GM19468 (cell line): Measurements from ENCODE around the gene MYO5C.
A peak's percentile ranks its signal among the peaks of the same experiment; 100 is the strongest.
"Not testable (repeated sequence)": the region's sequence is repeated elsewhere in the genome, so short reads cannot be mapped to it uniquely, and the experiment has no call there.

Experiments
- ATAC-seq: cut with Tn5 transposase; IDR thresholded peaks from one replicate; pipeline ENCODE4 v1.9.1; 2021; ENCODE audit warnings: mild to moderate bottlenecking, moderate library complexity, moderate number of reproducible peaks; ENCODE audit not compliant: unreplicated experiment; ENCODE audit errors: extremely low read depth

Gene MYO5C

GRCh38 chr15:52247461-52247860 is 48.1 kb downstream of the MYO5C start:
- no peak for ATAC-seq

GRCh38 chr15:52246686-52247431 is 48.7 kb downstream of the MYO5C start:
- ATAC-seq: no peak

GRCh38 chr15:52243697-52244555 is 51.7 kb downstream of the MYO5C start:
- no peak for ATAC-seq

DNA sequence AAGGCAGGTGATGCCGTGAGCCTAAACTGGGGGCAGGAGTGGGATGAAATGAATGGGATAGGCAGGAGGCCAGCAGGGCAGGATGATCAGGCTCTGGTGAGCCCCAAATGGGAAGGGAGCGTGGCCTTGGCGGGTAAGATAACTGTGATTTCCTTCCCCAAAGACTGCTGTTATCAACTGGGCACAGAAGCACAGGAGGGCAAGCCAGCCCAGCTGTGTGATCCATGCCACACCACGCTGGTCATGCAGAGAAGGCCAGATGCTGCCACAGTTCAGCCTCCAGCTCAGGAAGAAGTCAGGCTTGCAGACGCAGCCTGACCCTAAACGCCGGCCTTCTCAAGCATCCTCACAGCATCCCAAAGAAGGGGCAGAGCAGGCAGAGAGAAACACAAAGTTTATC is 52.3 kb downstream of the MYO5C start:
- ATAC-seq: no peak

DNA sequence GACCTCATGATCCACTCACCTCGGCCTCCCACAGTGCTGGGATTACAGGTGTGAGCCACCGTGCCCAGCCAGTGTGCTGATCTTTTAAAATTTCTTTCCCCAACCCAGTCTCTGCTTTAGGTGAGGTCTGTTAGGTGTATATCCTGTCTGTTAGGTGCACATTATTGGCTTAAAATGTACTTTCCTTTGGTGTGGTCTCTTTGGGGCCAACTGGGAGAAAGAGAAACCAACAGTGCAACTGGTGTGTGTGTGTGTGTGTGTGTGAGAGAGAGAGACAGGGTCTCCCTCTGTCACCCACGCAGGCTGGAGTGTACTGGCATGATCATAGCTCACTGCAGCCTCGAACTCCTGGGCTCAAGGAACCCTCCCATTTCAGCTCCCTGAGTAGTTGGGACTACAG is 54.1 kb downstream of the MYO5C start:
- ATAC-seq: no peak

DNA sequence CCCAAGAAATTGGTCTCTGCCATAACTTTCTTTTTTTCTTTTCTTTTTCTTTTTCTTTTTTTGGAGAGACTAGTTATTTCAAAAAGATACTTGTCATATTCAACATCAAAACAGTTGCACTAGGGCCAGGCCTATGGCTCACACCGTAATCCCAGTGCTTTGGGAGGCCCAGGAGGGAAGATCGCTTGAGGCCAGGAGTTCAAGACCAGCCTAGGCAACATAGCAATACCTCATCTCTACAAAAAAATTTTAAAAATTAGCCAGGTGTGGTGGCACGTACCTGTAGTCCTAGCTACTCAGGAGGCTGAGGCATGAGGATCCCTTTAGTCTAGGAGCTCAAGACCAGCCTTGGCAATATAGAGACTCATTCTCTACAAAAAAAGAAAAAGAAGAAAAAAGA is 55.4 kb downstream of the MYO5C start:
- no peak for ATAC-seq

GRCh38 chr15:52238989-52239525 is 56.5 kb downstream of the MYO5C start:
- ATAC-seq: not testable (repeated sequence)

GRCh38 chr15:52238149-52238548 is 57.5 kb downstream of the MYO5C start:
- ATAC-seq: no peak

DNA sequence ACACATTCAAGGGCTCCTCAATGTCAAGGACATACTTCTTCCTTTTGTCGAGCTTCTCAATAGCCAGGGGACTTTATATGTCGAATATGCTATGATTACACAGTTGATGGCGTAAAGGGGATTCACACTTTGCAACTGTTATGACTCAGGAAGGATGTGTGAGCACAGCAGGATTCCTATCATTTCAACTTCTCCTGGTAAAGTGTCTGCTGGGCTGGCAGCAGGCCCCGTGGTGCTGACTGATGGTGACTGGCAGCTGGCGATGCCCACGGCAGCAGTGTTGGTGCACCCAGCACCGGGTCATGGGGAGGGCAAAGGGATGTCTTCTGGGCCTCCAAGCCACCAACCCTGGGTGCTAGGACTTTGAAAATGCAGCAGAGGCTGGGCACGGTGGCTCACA is 59.6 kb downstream of the MYO5C start:
- no peak for ATAC-seq

DNA sequence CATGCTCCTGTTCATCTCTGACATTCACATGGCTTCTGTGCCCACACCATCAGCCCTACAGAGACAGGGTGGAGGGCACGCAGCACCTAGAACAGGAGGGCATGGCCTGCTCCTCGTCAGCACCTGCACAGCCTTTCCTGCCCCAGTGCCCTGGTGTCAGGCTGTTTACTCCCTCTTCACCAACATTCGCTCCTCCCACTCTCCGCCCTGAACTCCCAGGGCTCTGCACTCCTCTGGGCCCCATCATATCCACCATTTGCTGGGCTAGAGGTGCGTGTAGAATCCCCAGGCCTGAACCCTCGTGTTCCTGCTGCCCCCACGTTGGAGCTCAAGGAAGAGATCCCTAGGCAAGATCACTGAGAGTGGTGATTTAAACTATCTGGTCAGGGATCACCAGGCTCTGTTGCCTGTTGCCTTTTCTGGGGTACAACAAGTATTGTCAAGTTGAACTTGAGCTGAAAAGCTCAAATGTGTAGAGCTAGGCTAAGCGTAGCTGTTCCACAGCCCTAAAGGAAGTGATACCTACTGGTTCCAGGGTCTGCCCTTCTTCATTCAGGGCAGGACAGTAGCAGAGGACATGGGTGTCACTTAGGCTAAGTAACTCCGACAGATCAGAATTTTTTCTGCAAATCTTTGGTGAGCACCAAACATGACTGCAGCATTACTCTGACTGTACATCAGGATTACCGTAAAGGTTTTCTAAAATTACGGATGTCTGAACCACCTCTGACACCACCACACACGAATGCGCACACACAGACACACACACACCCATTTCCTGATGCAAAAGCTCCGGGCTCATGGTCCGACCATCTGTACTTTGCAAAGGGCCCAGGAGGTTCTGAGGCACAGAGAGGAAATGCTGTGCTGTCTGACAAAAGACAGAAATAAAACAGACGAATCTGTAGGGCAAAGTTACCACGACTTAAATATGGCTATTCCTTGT is 60.7 kb downstream of the MYO5C start:
- no peak for ATAC-seq

DNA sequence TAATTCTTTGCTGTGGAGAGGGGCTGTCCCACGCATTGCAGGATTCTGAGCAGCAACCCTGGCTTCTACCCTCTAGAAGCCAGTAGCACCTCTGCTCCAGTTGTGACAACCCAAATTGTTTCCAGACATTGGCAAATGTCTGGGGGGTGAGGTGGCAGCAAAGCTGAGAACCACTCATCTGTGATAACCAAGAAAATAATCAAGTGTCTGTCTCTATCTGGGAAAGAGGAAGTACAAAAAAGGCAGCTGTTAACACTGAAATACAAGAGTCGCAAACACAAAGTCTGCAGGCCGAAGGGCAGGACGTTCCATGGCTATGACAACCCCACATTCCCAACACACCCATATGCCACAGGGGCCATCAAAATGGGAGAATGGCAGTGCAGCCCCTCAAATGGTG is 62.2 kb downstream of the MYO5C start:
- no peak for ATAC-seq

DNA sequence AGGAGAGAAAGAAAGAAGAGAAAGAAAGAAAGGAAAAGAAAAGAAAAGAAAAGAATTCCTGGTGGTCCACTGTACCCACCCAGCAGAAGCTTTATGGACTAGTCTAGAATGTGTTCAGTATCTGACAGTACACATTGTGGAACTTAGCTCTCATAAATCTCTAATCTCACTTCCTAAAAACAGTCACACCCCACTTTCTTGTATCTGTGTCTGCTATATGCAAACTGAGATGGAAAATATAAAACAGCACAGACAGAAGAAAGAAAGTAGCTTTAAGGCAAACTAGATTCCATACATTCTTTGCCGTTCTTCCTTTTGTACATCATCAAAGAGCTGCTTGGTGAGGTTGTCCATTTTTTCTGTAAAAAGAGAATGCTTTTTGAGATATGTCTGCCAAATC is 63.3 kb downstream of the MYO5C start:
- ATAC-seq: peak; percentile 44

DNA sequence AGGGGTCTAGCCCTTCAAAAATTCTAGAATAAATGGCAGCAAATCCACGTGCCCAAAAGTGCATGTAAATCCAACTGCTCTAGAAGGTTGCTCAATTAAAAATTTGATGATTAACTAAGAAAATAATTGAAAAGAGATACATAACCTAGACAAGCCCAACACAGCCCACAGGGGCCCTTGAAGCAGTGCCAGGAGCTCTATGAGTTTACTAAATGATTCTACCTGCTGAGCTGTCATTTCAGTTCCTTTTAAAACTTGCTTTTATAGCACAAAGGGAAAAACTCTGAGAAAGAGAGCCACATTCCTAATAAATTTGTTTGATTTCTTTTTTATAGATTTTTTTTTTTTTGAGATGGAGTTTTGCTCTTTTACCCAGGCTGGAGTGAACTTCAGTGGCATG is 65.5 kb downstream of the MYO5C start:
- ATAC-seq: no peak

- ATAC-seq: no peak
Measured at GRCh38 chr15:52228921-52229320, 66.7 kb downstream of the MYO5C start.

GRCh38 chr15:52227456-52227855 is 68.1 kb downstream of the MYO5C start:
- peak; percentile 70 for ATAC-seq

- no peak for ATAC-seq
Measured at GRCh38 chr15:52225230-52225629, 70.4 kb downstream of the MYO5C start.

DNA sequence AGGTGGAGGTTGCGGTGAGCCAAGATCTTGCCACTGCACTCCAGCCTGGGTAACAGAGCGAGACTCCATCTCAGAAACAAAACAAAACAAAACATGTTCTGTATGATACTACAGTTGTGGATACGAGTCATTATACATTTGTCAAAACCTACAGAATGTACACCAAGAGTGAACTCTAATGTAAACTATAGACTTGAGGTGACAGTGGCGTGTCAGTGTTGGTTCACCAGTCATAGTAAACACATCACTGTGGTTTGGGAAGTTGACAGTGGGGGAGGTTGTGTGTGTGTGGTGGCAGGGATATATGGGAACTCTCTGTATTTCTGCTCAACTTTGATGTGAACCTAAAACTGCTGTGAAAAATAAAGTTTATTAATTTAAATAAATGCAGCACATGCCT is 71.4 kb downstream of the MYO5C start:
- ATAC-seq: no peak

DNA sequence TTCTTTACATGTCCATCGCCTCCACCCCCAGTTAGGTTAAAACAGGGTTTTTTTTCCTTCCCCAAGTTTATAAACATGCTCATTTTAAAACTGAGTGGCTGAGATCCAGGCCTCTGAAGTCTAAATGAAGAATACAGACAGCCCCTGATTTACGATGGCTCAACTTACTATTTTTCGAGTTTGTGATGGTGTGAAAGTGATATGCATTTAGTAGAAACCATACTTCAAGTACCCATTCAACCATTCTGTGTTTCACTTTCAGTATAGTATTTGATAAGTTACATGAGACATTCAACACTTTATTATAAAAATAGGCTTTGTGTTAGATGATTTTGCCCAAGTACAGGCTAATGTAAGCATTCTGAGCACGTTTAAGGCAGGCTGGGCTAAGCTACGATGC is 73.9 kb downstream of the MYO5C start:
- ATAC-seq: no peak

DNA sequence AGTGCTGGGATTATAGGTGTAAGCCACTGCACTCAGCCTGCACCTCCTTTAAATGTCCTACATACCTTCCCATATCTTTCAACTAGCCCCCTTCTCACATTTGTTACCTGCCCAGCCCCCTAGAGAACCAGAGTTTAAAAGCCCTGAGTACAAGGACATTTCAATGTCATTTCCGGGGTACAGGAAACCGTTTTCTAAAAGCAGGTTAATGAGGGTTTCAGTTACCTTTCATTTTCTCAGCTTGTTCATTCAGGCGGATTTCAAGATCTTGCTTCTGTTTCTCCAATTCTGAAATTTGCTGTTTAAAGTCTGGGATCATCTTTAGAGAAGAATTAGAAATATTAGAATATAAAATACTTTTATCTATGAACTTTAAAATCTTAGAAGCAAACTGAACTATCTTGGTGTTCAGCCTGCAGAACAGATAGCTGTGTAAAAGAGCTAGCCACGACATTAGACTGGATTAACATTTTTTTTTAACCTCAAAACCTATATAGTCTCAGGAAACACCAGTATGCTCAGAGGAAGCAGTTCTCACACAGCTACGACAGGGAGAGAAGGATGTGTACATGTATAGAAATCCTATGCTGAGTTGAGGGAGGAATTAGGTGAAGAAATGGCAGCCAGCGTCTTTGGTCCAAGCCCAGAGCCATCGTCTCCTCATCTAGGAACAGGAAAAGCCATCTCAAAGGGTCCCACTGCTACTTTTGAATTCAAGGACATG is 74.5 kb downstream of the MYO5C start:
- ATAC-seq: no peak

DNA sequence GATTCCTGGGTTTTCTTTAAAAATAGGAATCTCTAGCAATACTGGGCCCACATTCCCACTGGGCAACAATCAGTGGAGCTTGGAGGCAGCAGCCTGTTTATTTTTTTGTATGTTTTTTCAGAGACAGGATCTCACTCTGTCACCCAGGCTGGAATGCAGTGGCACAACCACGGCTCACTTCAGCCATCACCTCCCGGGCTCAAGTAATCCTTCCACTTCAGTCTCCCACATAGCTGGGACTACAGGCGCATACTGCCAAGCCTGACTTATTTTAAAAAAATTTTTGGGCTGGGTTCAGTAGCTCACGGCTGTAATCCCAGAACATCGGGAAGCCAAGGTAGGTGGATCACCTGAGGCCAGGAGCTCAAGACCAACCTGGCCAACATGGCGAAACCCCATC is 75.4 kb downstream of the MYO5C start:
- ATAC-seq: no peak
